Renal cortex interstitium (tissue), 11 donors: ENCODE data around the gene PPCDC. TPM values are rescaled to one million over a fixed set of nuclear protein-coding genes. Genes with fewer than 3 reads are reported as not detected.
A peak's percentile ranks its signal among the peaks of the same experiment; 100 is the strongest.

Source experiments
- DNase-seq, 11 donors: peaks; one replicate each; pipeline ENCODE4 v3.0.0-alpha.2; 2013; ENCODE audit warnings: low read depth in 9 of 11, low spot score in 4 of 11; ENCODE audit errors: extremely low read depth in 1 of 11
- polyA plus RNA-seq, 3 donors: library from polyadenylated mRNA; unstranded; fragments of 120-200 nt; gene quantifications; one replicate each; pipeline ENCODE4 v1.2.1, GENCODE V29; 2013; ENCODE audit not compliant: insufficient read length in 3 of 3

Gene PPCDC
- polyA plus RNA-seq, 3 donors, result 10.2 to 15.7 (median 12.5) TPM

DNA sequence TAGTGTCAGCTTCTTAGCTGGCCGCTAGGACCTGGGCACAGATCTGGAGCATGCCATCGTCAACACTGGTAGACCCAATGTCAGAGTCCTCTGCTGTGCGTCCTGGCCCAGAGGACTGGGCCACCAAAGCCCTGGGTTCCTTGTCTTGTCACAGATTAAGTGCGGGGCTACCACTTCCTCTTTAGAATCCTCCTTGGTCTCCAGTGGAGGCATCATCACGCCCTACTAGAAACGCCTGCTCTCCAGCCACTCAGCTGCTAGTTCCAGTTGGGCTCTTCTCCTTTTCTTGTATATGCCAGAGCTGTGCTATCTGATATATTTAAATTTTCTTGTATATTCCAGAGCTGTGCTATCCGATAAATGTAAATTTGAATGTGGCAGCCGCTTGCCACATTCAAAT lies 11.2 kb downstream of the PPCDC start:
- DNase-seq, result no peak

DNA sequence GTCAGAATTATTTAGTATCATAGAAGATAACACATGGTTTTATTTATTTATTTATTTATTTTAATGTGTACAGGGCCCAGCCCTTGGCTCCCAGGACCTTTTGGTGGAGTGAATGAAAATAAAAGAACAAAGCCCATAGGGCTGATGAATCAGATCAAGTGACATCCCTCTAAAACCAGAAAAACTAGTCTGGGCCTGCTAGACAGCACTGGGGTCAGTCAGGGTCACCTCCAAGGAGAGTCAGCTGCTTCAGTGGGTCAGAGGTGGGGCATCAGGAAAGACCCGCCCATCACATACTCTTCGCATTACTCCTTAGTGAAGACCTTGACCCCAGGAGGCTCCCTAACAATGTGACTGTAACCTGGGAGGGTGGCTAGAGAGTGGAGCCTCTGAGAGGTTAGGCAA lies 12.8 kb downstream of the PPCDC start:
- no peak for DNase-seq

DNA sequence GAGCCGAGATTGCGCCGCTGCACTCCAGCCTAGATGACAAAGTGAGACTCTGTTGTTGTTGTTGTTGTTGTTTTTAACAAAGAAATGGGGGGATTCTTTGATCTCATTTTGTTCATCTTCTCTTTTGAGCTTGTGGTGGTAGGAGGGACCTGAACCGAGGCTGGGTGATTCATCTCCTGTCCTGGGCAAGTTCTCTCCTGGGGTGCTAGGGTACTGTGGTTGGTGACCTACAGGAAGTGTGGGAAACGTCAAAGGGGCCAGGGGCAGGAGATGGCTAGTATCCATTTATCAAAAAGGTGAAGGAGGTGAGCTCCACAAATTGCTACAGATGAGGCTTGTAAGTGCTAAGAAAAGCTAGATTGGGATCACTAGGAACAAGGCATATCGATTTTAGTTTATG lies 14.3 kb downstream of the PPCDC start:
- no peak for DNase-seq

DNA sequence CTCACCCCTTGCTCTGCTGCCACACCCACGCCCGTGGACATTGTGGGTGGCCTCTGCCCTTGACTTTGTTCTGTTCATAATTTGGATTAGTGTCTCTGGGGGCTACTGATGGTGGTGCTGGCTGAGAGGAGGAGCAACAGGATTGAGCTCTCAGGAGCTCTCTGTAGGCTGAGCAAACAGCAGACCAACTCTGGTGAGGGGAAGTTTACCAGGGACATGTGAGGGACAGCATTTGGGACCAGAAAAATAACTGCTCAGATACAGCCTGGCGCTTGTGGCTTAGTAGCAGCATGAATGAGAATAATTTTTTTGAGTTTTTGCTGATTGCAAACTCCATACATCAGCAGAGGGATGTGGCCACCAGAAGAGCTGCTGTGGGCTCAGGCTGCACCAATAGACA lies 14.8 kb downstream of the PPCDC start:
- no peak for DNase-seq

GRCh38 chr15:75042730-75043508 lies 19.5 kb downstream of the PPCDC start:
- DNase-seq, result peak in 1 of 11 donors; percentile 22

- peak in 9 of 11 donors; percentile 50 to 86 (median 69) for DNase-seq
These were observed 20.3 kb downstream of the PPCDC start for GRCh38 chr15:75043509-75044257.

- no peak for DNase-seq
These were observed 21.0 kb downstream of the PPCDC start for GRCh38 chr15:75044258-75044878.

- DNase-seq, result no peak
These were observed 22.1 kb downstream of the PPCDC start for GRCh38 chr15:75045332-75046015.

- no peak for DNase-seq
These were observed 25.0 kb downstream of the PPCDC start for GRCh38 chr15:75048394-75048793.

DNA sequence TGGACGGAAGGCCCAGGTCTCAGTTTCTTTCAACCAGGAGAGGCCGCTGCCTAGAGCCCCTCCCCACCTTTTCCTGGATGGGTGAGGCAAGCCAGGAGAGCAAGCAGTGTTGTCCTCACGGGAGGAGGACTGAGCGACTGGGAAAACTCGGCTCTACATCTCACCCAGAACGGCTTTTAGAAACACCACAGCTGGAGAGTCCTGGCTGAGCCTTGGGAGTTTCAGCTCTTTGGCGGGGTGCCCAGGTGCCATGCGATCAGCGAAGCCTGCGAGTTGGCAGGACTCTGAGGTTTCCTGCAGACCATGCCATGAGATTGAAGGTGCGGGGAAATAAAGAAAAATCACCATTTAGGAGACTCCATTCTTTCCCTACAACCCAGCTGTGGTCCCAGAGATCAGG lies 26.0 kb downstream of the PPCDC start:
- DNase-seq, result no peak

- no peak for DNase-seq
These were observed 26.9 kb downstream of the PPCDC start for GRCh38 chr15:75050283-75050682.

DNA sequence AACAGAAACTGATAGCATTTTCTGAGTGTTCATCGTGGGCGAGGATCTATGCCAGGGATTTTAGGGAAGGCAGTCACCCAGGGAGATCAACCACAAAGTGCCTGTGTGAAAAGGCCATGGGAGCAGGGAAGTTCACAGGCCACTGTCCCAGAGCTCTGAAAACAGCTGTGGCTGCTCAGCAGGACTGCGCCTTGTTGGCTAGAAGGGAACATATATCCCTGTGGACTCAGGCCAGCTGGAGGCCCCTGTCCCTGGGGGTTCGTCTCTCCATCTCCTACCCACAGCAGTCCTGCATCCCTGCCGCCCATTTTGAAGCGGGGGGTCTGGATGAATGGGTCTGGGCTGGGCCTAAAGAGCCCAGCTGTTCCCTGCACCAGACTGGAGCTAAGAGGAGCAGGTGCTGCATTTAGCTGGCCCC lies 27.8 kb downstream of the PPCDC start:
- DNase-seq, result no peak

DNA sequence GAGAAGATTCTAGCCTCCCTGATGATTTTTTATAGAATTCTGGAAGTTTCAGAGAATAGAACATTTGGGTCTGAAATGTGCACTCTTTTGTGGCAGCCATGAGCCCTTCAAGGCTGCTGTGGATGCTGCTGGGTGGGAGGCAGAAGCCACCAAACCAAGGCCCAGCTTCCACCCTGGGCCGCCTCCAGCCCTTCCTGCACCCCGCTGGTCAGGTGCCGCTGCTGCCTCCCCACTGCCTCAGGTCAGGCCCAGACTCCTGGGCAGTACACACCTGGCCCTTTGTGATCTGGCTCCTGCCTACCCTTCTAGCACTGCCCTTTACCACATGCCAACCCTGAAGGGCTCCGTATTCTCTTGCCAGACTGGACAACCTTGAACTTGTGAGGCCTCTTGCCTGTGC lies 28.3 kb downstream of the PPCDC start:
- no peak for DNase-seq

DNA sequence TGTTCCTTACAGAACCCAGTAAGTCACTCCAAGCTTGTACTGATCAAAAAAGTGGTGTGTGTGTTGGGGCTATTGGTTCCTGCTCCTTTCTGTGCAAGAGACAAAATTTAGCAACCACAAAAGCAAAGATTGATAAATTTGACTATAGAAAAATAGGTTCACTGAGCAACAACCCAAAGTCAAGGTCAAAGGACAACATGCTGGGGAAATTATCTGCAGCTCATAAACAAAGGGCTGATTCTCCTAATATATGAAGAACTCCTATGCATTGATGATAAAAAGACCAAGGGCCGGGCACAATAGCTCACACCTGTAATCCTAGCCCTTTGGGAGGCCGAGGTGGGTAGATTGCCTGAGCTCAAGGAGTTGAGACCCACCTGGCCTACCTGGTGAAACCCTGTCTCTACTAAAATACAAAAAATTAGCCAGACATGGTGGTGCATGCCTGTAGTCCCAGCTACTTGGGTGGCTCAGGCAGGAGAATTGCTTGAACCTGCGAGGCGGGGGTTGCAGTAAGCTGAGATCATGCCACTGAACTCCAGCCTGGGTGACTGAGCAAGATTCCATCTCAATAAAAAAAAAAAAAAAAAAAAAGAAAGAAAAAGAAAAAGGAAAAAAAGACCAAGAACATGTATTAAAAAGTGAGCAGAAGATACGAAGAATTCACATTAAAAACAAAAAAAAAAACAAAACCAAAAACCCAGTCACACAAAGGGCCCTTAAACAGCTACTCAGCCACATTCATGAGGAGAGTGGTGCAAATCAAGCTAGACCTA lies 29.8 kb downstream of the PPCDC start:
- DNase-seq, result no peak

GRCh38 chr15:75053748-75054125 lies 30.3 kb downstream of the PPCDC start:
- no peak for DNase-seq

DNA sequence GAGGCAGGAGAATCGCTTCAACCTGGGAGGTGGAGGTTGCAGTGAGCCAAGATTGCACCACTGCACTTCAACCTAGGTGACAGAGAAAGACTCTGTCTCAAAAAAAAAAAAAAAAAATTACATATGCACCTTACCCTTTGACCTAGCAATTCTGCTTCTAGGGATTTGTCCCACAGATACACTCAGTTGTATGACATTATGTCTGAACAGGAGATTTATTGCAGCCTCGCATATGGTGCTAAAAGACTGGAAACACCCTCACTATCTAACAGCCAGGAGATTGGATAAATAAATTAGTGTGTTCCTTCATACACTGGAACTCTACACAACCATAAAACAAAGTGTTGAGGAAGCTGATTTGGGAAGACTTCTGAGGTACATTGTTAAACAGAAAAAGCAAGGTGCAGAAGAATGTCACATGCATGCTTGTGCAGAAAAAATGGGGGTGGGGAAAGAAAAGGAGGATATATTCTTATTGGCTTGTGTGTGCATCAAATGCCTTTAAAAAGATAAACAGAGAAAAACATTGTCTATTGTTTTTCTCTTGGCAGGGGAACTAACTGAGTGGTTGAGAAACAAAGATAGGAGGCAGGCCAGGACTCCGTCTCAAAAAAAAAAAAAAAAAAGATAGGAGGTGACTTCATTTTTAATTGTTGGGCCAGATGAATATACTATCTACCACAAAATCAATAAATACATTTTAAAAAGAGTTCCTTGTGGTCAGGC lies 30.9 kb downstream of the PPCDC start:
- DNase-seq, result no peak

- DNase-seq, result no peak
These were observed 32.6 kb downstream of the PPCDC start for GRCh38 chr15:75056036-75056435.
